Neural progenitor cell (in vitro differentiated cells): ENCODE results near the gene ERC2.

Experiments
- CTCF ChIP-seq: fragments of 200-600 bp; sonication (generic); IDR thresholded peaks from 2 replicates; pipeline ENCODE4 v1.5.1; 2017; ENCODE audit warnings: antibody characterized with exemption, mild to moderate bottlenecking
- EZH2 ChIP-seq: fragments of 200-600 bp; sonication (generic); IDR thresholded peaks from 2 replicates; pipeline ENCODE4 v1.6.1; 2017; ENCODE audit warnings: antibody characterized with exemption, mild to moderate bottlenecking, moderate library complexity
- EZH2phosphoT487 ChIP-seq: fragments of 200-600 bp; sonication (generic); IDR thresholded peaks from 2 replicates; pipeline ENCODE4 v1.6.1; 2017; ENCODE audit warnings: antibody characterized with exemption

GRCh38 chr3:55708242-55708641 is 760.0 kb downstream of the ERC2 start:
- TF ChIP-seq EZH2, result no peak
- TF ChIP-seq CTCF, result no peak
- no peak for TF ChIP-seq EZH2phosphoT487
